ENCODE results near the gene ARHGAP24. TPM values are rescaled to one million over a fixed set of nuclear protein-coding genes. Genes with fewer than 3 reads are reported as not detected.
"Not testable (repeated sequence)": the region's sequence is repeated elsewhere in the genome, so short reads cannot be mapped to it uniquely, and the experiment has no call there.

Gene ARHGAP24
- total RNA-seq, 1 experiment from 2014 or later = 65.1 TPM

GRCh38 chr4:85905761-85906160 is 430.8 kb downstream of the ARHGAP24 start:
- Histone ChIP-seq H3K36me3 (ENCODE audit: insufficient read depth, low read length) (no peaks in the 10 kb centered on the region), H3K9ac (ENCODE audit: low read length) (no peak overlapping the region), H3K4me3 (ENCODE audit: low read length) (no peak overlapping the region), H2AFZ (ENCODE audit: low read length) (no peak overlapping the region), H3K9me3 (ENCODE audit: low read length) (no peaks in the 10 kb centered on the region), H3K27me3 (ENCODE audit: low read length) (no peaks in the 10 kb centered on the region), H3K27ac (ENCODE audit: low read length) (no peak overlapping the region), H3K9me2 (replicated peaks; ENCODE audit: insufficient read depth, low read length) (no peaks in the 10 kb centered on the region), H3K4me2 (ENCODE audit: low read depth, low read length, poor library complexity, severe bottlenecking) (no peak overlapping the region), H3K79me2 (ENCODE audit: low read length) (peaks cover 4% of the 10 kb centered on the region; the same call in 1 of the 2 replicates), H4K20me1 (ENCODE audit: insufficient read depth, low read depth, low read length) (no peaks in the 10 kb centered on the region), H3K4me1 (ENCODE audit: low read length) (peaks cover 11% of the 10 kb centered on the region)
- no peak for DNase-seq

- no peaks in the 10 kb centered on the region for H3K36me3 ChIP-seq (ENCODE audit: insufficient read depth, low read length)
- H3K4me1 ChIP-seq (ENCODE audit: low read length) = peaks cover 11% of the 10 kb centered on the region
- H4K20me1 ChIP-seq (ENCODE audit: insufficient read depth, low read depth, low read length) = no peaks in the 10 kb centered on the region
- H2AFZ ChIP-seq (ENCODE audit: low read length) = no peak overlapping the region
- no peaks in the 10 kb centered on the region for H3K9me3 ChIP-seq (ENCODE audit: low read length)
- no peak overlapping the region for H3K9ac ChIP-seq (ENCODE audit: low read length)
- H3K4me3 ChIP-seq (ENCODE audit: low read length) = no peak overlapping the region
- DNase-seq = no peak
- H3K9me2 ChIP-seq (replicated peaks; ENCODE audit: insufficient read depth, low read length) = no peaks in the 10 kb centered on the region
- no peaks in the 10 kb centered on the region for H3K27me3 ChIP-seq (ENCODE audit: low read length)
- H3K4me2 ChIP-seq (ENCODE audit: low read depth, low read length, poor library complexity, severe bottlenecking) = no peak overlapping the region
- H3K79me2 ChIP-seq (ENCODE audit: low read length) = peaks cover 4% of the 10 kb centered on the region; the same call in 1 of the 2 replicates
- H3K27ac ChIP-seq (ENCODE audit: low read length) = no peak overlapping the region
Observed at GRCh38 chr4:85907001-85907400, 432.1 kb downstream of the ARHGAP24 start.

DNA sequence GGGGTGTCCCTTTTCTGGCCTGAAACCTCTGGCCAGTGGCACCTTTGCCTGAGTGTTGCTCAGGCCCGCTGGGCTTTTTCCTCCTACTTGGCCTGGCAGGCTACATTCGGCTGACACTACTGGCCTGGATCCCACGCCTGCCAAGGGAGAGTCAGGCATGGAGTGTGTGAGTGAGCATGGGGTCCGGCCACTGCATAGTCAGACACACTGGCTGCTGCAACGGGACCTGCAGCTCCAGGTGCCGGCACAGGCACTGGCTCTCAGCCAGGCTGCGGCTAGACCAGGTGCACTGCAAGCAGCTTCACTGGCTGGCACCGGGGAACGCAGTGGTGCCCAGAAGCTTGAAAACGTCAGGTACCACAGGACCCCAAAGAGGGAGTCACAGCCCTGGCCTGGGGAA is 434.9 kb downstream of the ARHGAP24 start:
- H3K27me3 ChIP-seq (ENCODE audit: low read length) = no peaks in the 10 kb centered on the region
- no peaks in the 10 kb centered on the region for H3K9me2 ChIP-seq (replicated peaks; ENCODE audit: insufficient read depth, low read length)
- no peaks in the 10 kb centered on the region for H3K36me3 ChIP-seq (ENCODE audit: insufficient read depth, low read length)
- H3K4me3 ChIP-seq (ENCODE audit: low read length) = no peak overlapping the region
- H3K79me2 ChIP-seq (ENCODE audit: low read length) = 0 out of 2 replicates have a peak, but pooled peaks cover 4% of the 10 kb centered on the region
- no peak overlapping the region for H2AFZ ChIP-seq (ENCODE audit: low read length)
- DNase-seq = no peak
- no peak overlapping the region for H3K4me2 ChIP-seq (ENCODE audit: low read depth, low read length, poor library complexity, severe bottlenecking)
- no peak overlapping the region for H3K27ac ChIP-seq (ENCODE audit: low read length)
- H4K20me1 ChIP-seq (ENCODE audit: insufficient read depth, low read depth, low read length) = no peaks in the 10 kb centered on the region
- no peaks in the 10 kb centered on the region for H3K9me3 ChIP-seq (ENCODE audit: low read length)
- H3K9ac ChIP-seq (ENCODE audit: low read length) = no peak overlapping the region
- H3K4me1 ChIP-seq (ENCODE audit: low read length) = peaks cover 11% of the 10 kb centered on the region

- H3K4me1 ChIP-seq (ENCODE audit: low read length) = peaks cover 2% of the 10 kb centered on the region; the same call in 1 of the 2 replicates
- no peak overlapping the region for H3K27ac ChIP-seq (ENCODE audit: low read length)
- no peaks in the 10 kb centered on the region for H3K27me3 ChIP-seq (ENCODE audit: low read length)
- H3K4me2 ChIP-seq (ENCODE audit: low read depth, low read length, poor library complexity, severe bottlenecking) = no peak overlapping the region
- H3K36me3 ChIP-seq (ENCODE audit: insufficient read depth, low read length) = no peaks in the 10 kb centered on the region
- no peaks in the 10 kb centered on the region for H3K9me2 ChIP-seq (replicated peaks; ENCODE audit: insufficient read depth, low read length)
- H3K79me2 ChIP-seq (ENCODE audit: low read length) = 0 out of 2 replicates have a peak, but pooled peaks cover 4% of the 10 kb centered on the region
- H3K9ac ChIP-seq (ENCODE audit: low read length) = no peak overlapping the region
- no peaks in the 10 kb centered on the region for H3K9me3 ChIP-seq (ENCODE audit: low read length)
- no peak for DNase-seq
- H3K4me3 ChIP-seq (ENCODE audit: low read length) = no peak overlapping the region
- no peaks in the 10 kb centered on the region for H4K20me1 ChIP-seq (ENCODE audit: insufficient read depth, low read depth, low read length)
- no peak overlapping the region for H2AFZ ChIP-seq (ENCODE audit: low read length)
Observed at GRCh38 chr4:85910985-85911384, 436.0 kb downstream of the ARHGAP24 start.

DNA sequence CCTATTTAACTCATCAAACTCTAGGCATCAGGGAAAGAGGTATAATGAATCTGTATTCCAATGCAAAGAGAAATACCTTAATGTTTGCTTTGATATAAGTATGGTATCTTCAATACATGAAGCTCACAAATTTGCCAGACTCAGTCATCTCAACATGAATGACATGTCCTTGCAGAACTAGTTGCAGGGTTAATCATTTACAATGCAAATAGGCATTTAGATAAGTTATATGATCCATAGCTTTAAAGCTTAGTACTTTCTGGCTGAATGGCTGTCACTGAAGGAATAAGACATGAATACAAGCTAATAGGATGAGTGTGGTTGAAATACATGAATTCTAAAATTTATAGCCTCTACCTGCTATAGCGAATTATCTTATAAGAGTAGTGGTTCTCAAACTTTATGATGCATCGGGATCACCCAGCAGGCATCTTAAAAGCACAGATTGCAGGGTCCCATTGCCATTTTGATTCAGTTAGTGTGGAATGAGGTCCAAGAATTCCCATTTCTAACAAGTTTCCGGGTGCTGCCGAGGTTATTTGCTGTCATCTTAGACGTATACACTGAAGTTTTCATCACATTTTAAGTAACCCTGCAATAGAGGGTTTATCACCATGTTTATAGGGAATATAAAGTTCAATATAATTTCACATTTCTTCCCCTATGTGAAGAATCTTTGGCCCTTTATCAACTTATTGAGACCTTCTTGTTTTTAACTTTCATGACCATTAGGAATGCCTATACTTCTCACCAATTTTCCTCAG is 439.2 kb downstream of the ARHGAP24 start:
- no peak overlapping the region for H3K4me2 ChIP-seq (ENCODE audit: low read depth, low read length, poor library complexity, severe bottlenecking)
- H3K9me3 ChIP-seq (ENCODE audit: low read length) = no peaks in the 10 kb centered on the region
- peaks cover 8% of the 10 kb centered on the region; the same call in 1 of the 2 replicates for H3K79me2 ChIP-seq (ENCODE audit: low read length)
- no peaks in the 10 kb centered on the region for H3K27me3 ChIP-seq (ENCODE audit: low read length)
- no peaks in the 10 kb centered on the region for H3K9me2 ChIP-seq (replicated peaks; ENCODE audit: insufficient read depth, low read length)
- DNase-seq = no peak
- H3K9ac ChIP-seq (ENCODE audit: low read length) = no peak overlapping the region
- no peaks in the 10 kb centered on the region for H4K20me1 ChIP-seq (ENCODE audit: insufficient read depth, low read depth, low read length)
- no peaks in the 10 kb centered on the region for H3K36me3 ChIP-seq (ENCODE audit: insufficient read depth, low read length)
- no peak overlapping the region for H3K4me3 ChIP-seq (ENCODE audit: low read length)
- H3K4me1 ChIP-seq (ENCODE audit: low read length) = peaks cover 6% of the 10 kb centered on the region; the same call in 1 of the 2 replicates
- H2AFZ ChIP-seq (ENCODE audit: low read length) = no peak overlapping the region
- no peak overlapping the region for H3K27ac ChIP-seq (ENCODE audit: low read length)

- not testable (repeated sequence) for H2AFZ ChIP-seq (ENCODE audit: low read length); H3K36me3 ChIP-seq (ENCODE audit: insufficient read depth, low read length); H3K27ac ChIP-seq (ENCODE audit: low read length); H3K79me2 ChIP-seq (ENCODE audit: low read length); H4K20me1 ChIP-seq (ENCODE audit: insufficient read depth, low read depth, low read length); H3K9me3 ChIP-seq (ENCODE audit: low read length); H3K27me3 ChIP-seq (ENCODE audit: low read length); H3K9me2 ChIP-seq (replicated peaks; ENCODE audit: insufficient read depth, low read length); DNase-seq; H3K4me3 ChIP-seq (ENCODE audit: low read length); H3K9ac ChIP-seq (ENCODE audit: low read length); H3K4me2 ChIP-seq (ENCODE audit: low read depth, low read length, poor library complexity, severe bottlenecking)
- H3K4me1 ChIP-seq (ENCODE audit: low read length) = peaks cover 16% of the 10 kb centered on the region
Observed at GRCh38 chr4:85915570-85915969, 440.6 kb downstream of the ARHGAP24 start.

DNA sequence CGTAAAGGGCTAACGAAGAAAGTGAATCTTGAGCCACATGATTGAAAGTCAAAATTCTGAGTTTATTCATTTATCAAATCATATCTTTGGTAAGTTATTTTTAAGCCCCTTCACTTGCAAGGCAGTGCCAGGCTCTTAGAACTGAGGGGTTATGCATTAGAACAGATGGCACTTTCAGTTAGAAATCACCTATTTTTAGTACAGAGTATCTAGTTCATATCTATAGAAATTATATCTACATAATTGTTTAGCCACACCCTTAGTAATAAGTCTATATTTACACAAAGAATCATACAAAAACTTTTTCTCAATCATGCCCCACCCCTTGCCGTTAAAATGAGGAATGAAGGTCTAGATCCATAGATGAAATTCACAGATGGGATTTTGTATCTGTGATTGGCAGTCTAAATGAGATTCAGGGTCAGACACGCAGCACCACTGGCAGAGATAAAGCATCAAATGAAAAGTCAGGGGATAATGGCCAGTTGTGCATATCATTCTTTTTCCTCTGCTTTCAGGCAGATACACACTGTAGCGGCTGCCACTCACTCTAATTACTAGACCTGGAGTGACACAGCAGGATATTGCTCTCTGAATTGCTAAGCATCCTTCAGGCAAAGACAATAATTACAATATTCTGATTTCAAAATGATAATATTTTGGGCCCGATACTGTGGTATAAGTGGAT is 444.4 kb downstream of the ARHGAP24 start:
- Histone ChIP-seq H2AFZ (ENCODE audit: low read length) (no peak overlapping the region), H3K27ac (ENCODE audit: low read length) (no peak overlapping the region), H3K27me3 (ENCODE audit: low read length) (no peaks in the 10 kb centered on the region), H4K20me1 (ENCODE audit: insufficient read depth, low read depth, low read length) (no peaks in the 10 kb centered on the region), H3K36me3 (ENCODE audit: insufficient read depth, low read length) (no peaks in the 10 kb centered on the region), H3K79me2 (ENCODE audit: low read length) (peaks cover 4% of the 10 kb centered on the region; the same call in 1 of the 2 replicates), H3K9me2 (replicated peaks; ENCODE audit: insufficient read depth, low read length) (no peaks in the 10 kb centered on the region), H3K4me2 (ENCODE audit: low read depth, low read length, poor library complexity, severe bottlenecking) (no peak overlapping the region), H3K4me1 (ENCODE audit: low read length) (peaks cover 16% of the 10 kb centered on the region), H3K4me3 (ENCODE audit: low read length) (no peak overlapping the region), H3K9me3 (ENCODE audit: low read length) (no peaks in the 10 kb centered on the region), H3K9ac (ENCODE audit: low read length) (no peak overlapping the region)
- no peak for DNase-seq

DNA sequence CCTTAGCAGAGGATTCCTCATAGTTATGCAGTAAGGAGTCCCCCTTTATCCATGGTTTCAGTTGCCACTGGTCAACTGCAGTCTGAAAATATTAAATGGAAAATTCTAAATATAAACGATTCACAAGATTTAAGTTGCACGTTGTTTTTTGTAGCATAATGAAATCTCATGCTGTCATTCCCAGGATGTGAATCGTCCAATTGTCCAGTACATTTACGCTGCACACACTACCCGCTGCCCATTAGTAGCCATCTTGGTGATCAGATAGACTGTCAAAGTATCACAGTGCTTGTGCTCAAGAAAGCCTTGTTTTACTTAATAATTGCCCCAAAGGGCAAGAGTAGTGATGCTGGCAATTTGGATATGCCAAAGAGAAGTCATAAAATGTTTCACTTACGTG is 450.1 kb downstream of the ARHGAP24 start:
- no peaks in the 10 kb centered on the region for H3K36me3 ChIP-seq (ENCODE audit: insufficient read depth, low read length)
- H3K9me3 ChIP-seq (ENCODE audit: low read length) = no peaks in the 10 kb centered on the region
- H3K9me2 ChIP-seq (replicated peaks; ENCODE audit: insufficient read depth, low read length) = no peaks in the 10 kb centered on the region
- H3K27ac ChIP-seq (ENCODE audit: low read length) = no peak overlapping the region
- no peak overlapping the region for H2AFZ ChIP-seq (ENCODE audit: low read length)
- H4K20me1 ChIP-seq (ENCODE audit: insufficient read depth, low read depth, low read length) = no peaks in the 10 kb centered on the region
- H3K9ac ChIP-seq (ENCODE audit: low read length) = no peak overlapping the region
- no peak overlapping the region for H3K4me3 ChIP-seq (ENCODE audit: low read length)
- no peak for DNase-seq
- H3K4me2 ChIP-seq (ENCODE audit: low read depth, low read length, poor library complexity, severe bottlenecking) = no peak overlapping the region
- H3K27me3 ChIP-seq (ENCODE audit: low read length) = no peaks in the 10 kb centered on the region
- H3K79me2 ChIP-seq (ENCODE audit: low read length) = peaks cover 7% of the 10 kb centered on the region
- peaks cover 50% of the 10 kb centered on the region for H3K4me1 ChIP-seq (ENCODE audit: low read length)

Data from Karpas-422 (cell line).